ENCODE measurements around the gene KIRREL1. TPM values are rescaled to one million over a fixed set of nuclear protein-coding genes. Genes with fewer than 3 reads are reported as not detected.

The KIRREL1 gene
- total RNA-seq (2021; fragmentation: NEBNext Ultra II Directional; extraction: Animal tissue kit (Norgen Biotek cat#: 25700)) = 100 to 1,000 TPM in 5 of 6 experiments, 10 to 100 TPM in 1; 99.5 to 121 (median 107) TPM
- long read RNA-seq, transcript KIRREL1-201 (15 exons, 2,874 nt) = major isoform, 5 of 32 reads
- long read RNA-seq, partial matches to known transcripts = 1 of 32 reads
- long read RNA-seq, other reads (novel, unspliced or antisense) = 26 of 32 reads

DNA sequence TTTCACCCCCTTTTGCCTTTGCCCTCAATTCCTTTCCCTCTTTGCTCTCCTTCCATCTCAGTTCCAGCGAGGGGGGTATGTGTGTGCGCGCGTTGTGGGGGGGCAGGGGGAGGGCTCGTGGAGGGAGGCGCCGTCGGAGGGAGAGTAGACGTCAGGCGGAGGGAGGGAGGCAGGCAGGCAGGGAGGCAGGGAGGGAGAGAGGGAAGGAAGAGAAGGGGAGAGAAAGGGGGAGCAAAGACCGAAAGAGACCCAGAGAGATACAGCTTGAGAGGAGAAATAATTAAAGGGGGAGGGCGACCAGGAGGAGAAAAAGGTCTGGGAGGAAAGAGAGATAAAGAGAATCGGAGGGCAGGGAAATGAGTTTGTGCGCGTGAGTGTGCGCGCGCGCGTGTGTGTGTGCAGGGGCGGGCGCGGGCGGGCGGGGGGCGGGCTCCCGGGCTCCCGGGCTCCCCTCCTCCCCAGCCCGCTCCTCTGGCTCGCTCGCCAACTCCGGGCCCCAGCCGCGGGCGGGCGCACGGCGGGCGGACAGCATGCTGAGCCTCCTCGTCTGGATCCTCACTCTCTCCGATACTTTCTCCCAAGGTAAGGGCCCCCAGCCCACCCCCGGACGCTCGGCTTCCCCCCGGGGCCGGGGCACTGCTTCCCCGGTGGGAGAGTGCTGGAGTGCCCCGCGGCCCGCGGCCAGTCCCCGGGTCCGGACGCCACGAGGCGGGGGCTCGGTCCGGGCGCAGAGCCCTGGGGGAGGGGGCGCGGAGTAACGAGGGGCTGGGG, at the start of gene KIRREL1:
KIRREL1 (plus strand) TSS at position 499 of the 771 bp plus-strand sequence; CDS start at position 531, 32 bp downstream.
- peaks cover 6% of the 10 kb centered on the region; the same call in 1 of the 2 replicates for H3K36me3 Mint-ChIP-seq (ENCODE audit: low read depth)
- H3K4me3 Mint-ChIP-seq = peak within 1 kb of the TSS; percentile 92
- DNase-seq = peak; percentile 34
- H3K9me3 Mint-ChIP-seq = no peaks in the 10 kb centered on the region
- H3K4me1 Mint-ChIP-seq (ENCODE audit: low read depth) = peaks cover 71% of the 10 kb centered on the region
- H3K27ac Mint-ChIP-seq = peak within 1 kb of the TSS; percentile 81
- peaks cover 3% of the 10 kb centered on the region for H3K27me3 Mint-ChIP-seq (ENCODE audit: insufficient read depth)
- TF ChIP-seq, protein P1, sequence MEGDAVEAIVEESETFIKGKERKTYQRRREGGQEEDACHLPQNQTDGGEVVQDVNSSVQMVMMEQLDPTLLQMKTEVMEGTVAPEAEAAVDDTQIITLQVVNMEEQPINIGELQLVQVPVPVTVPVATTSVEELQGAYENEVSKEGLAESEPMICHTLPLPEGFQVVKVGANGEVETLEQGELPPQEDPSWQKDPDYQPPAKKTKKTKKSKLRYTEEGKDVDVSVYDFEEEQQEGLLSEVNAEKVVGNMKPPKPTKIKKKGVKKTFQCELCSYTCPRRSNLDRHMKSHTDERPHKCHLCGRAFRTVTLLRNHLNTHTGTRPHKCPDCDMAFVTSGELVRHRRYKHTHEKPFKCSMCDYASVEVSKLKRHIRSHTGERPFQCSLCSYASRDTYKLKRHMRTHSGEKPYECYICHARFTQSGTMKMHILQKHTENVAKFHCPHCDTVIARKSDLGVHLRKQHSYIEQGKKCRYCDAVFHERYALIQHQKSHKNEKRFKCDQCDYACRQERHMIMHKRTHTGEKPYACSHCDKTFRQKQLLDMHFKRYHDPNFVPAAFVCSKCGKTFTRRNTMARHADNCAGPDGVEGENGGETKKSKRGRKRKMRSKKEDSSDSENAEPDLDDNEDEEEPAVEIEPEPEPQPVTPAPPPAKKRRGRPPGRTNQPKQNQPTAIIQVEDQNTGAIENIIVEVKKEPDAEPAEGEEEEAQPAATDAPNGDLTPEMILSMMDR (IDR thresholded peaks at IDR 0.05) = no peak

GRCh38 chr1:157944663-157945280, 48.7 kb upstream of the KIRREL1 start:
- Mint-ChIP-seq H3K27ac (no peak overlapping the region), H3K4me3 (no peak overlapping the region), H3K27me3 (ENCODE audit: insufficient read depth) (peaks cover 9% of the 10 kb centered on the region), H3K4me1 (ENCODE audit: low read depth) (no peaks in the 10 kb centered on the region), H3K9me3 (no peaks in the 10 kb centered on the region), H3K36me3 (ENCODE audit: low read depth) (no peaks in the 10 kb centered on the region)
- TF ChIP-seq, protein P1 (IDR thresholded peaks at IDR 0.05) = no peak
- DNase-seq = no peak

GRCh38 chr1:157948312-157949073, 45.0 kb upstream of the KIRREL1 start:
- TF ChIP-seq, protein P1 (IDR thresholded peaks at IDR 0.05) = peak; percentile 66
- H3K4me1 Mint-ChIP-seq (ENCODE audit: low read depth) = no peaks in the 10 kb centered on the region
- DNase-seq = peak; percentile 19
- H3K4me3 Mint-ChIP-seq = no peak overlapping the region
- peaks cover 14% of the 10 kb centered on the region for H3K27me3 Mint-ChIP-seq (ENCODE audit: insufficient read depth)
- no peaks in the 10 kb centered on the region for H3K36me3 Mint-ChIP-seq (ENCODE audit: low read depth)
- H3K27ac Mint-ChIP-seq = no peak overlapping the region
- no peaks in the 10 kb centered on the region for H3K9me3 Mint-ChIP-seq

DNA sequence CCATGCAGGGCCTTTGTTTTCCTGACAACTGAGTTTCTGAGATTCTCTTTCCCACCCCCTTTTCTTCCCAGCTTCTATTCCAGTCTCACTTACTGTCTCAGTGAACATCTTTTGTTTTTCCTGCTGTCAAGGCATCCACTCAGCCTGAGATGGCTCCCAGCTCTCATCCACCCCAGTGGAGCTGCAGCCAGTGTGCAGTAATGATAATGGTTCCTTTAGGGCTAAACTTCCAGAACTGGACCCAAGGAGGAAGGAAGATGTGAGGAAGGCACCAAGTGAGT, 44.4 kb upstream of the KIRREL1 start:
- H3K4me3 Mint-ChIP-seq = no peak overlapping the region
- H3K9me3 Mint-ChIP-seq = no peaks in the 10 kb centered on the region
- TF ChIP-seq, protein P1 (IDR thresholded peaks at IDR 0.05) = no peak

DNA sequence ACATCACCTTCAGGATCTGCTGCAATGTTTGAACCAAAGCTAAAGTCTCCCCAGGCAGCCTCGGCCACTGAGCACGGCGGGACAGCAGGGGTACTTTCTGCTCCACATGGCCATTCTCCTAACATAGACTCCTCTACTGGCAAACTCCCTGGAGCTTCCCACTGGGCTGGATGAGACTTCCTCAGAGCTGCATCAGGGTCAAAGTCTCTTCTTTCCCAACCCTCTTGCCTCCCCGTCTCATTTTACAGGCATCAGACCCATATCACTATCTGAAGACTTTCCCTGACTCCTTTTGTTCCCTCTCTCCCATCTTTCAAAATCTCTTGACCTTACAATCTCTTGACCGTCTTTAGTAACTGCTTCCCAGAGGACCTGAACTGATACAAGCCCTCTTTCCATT, 42.2 kb upstream of the KIRREL1 start:
- Mint-ChIP-seq H3K4me3 (no peak overlapping the region), H3K27me3 (ENCODE audit: insufficient read depth) (peaks cover 14% of the 10 kb centered on the region), H3K36me3 (ENCODE audit: low read depth) (no peaks in the 10 kb centered on the region), H3K27ac (no peak overlapping the region), H3K9me3 (no peaks in the 10 kb centered on the region), H3K4me1 (ENCODE audit: low read depth) (no peaks in the 10 kb centered on the region)
- DNase-seq = no peak
- TF ChIP-seq, protein P1 (IDR thresholded peaks at IDR 0.05) = no peak

More for the DNA sequence above, 44.4 kb upstream of the KIRREL1 start:
- Mint-ChIP-seq H3K4me1 (ENCODE audit: low read depth) (no peaks in the 10 kb centered on the region), H3K27me3 (ENCODE audit: insufficient read depth) (peaks cover 14% of the 10 kb centered on the region), H3K27ac (no peak overlapping the region), H3K36me3 (ENCODE audit: low read depth) (no peaks in the 10 kb centered on the region)
- no peak for DNase-seq

Data from HFFc6 (cell line).